ENCODE results near the gene SART3.

The SART3 gene

GRCh38 chr12:108602976-108603704, 42.2 kb upstream of the SART3 start:
- Histone ChIP-seq H3K36me3 (ENCODE audit: control insufficient read depth, insufficient read depth, low read length) (no peaks in the 10 kb centered on the region), H3K4me3 (ENCODE audit: low read length) (no peak overlapping the region), H3K4me1 (ENCODE audit: control insufficient read depth, insufficient read depth, low read length) (no peaks in the 10 kb centered on the region), H3K9me3 (ENCODE audit: control insufficient read depth, low read length) (no peaks in the 10 kb centered on the region), H3K27me3 (ENCODE audit: control insufficient read depth, insufficient read depth, low read length) (peaks cover 5% of the 10 kb centered on the region), H3K9ac (ENCODE audit: low read length) (no peak overlapping the region)

- H3K27me3 ChIP-seq (ENCODE audit: control insufficient read depth, insufficient read depth, low read length): peaks cover 5% of the 10 kb centered on the region
- H3K9ac ChIP-seq (ENCODE audit: low read length): no peak overlapping the region
- no peak overlapping the region for H3K4me3 ChIP-seq (ENCODE audit: low read length)
- H3K9me3 ChIP-seq (ENCODE audit: control insufficient read depth, low read length): no peaks in the 10 kb centered on the region
- no peaks in the 10 kb centered on the region for H3K4me1 ChIP-seq (ENCODE audit: control insufficient read depth, insufficient read depth, low read length)
- no peaks in the 10 kb centered on the region for H3K36me3 ChIP-seq (ENCODE audit: control insufficient read depth, insufficient read depth, low read length)
These were observed 41.3 kb upstream of the SART3 start for GRCh38 chr12:108602209-108602705.

GRCh38 chr12:108600702-108601007, 39.7 kb upstream of the SART3 start:
- Histone ChIP-seq H3K4me1 (ENCODE audit: control insufficient read depth, insufficient read depth, low read length) (no peaks in the 10 kb centered on the region), H3K36me3 (ENCODE audit: control insufficient read depth, insufficient read depth, low read length) (no peaks in the 10 kb centered on the region)

GRCh38 chr12:108599948-108600701, 39.2 kb upstream of the SART3 start:
- peaks cover 5% of the 10 kb centered on the region for H3K27me3 ChIP-seq (ENCODE audit: control insufficient read depth, insufficient read depth, low read length)
- no peak overlapping the region for H3K9ac ChIP-seq (ENCODE audit: low read length)
- no peaks in the 10 kb centered on the region for H3K36me3 ChIP-seq (ENCODE audit: control insufficient read depth, insufficient read depth, low read length)

More at GRCh38 chr12:108600702-108601007, 39.7 kb upstream of the SART3 start:
- H3K4me3 ChIP-seq (ENCODE audit: low read length): no peak overlapping the region
- H3K9ac ChIP-seq (ENCODE audit: low read length): no peak overlapping the region
- peaks cover 5% of the 10 kb centered on the region for H3K27me3 ChIP-seq (ENCODE audit: control insufficient read depth, insufficient read depth, low read length)
- no peaks in the 10 kb centered on the region for H3K9me3 ChIP-seq (ENCODE audit: control insufficient read depth, low read length)

GRCh38 chr12:108599541-108599940, 38.6 kb upstream of the SART3 start:
- no peaks in the 10 kb centered on the region for H3K4me1 ChIP-seq (ENCODE audit: control insufficient read depth, insufficient read depth, low read length)
- no peak overlapping the region for H3K9ac ChIP-seq (ENCODE audit: low read length)
- H3K27me3 ChIP-seq (ENCODE audit: control insufficient read depth, insufficient read depth, low read length): peaks cover 5% of the 10 kb centered on the region
- no peak overlapping the region for H3K4me3 ChIP-seq (ENCODE audit: low read length)
- no peaks in the 10 kb centered on the region for H3K36me3 ChIP-seq (ENCODE audit: control insufficient read depth, insufficient read depth, low read length)
- H3K9me3 ChIP-seq (ENCODE audit: control insufficient read depth, low read length): no peaks in the 10 kb centered on the region

More at GRCh38 chr12:108599948-108600701, 39.2 kb upstream of the SART3 start:
- H3K9me3 ChIP-seq (ENCODE audit: control insufficient read depth, low read length): no peaks in the 10 kb centered on the region
- no peaks in the 10 kb centered on the region for H3K4me1 ChIP-seq (ENCODE audit: control insufficient read depth, insufficient read depth, low read length)
- no peak overlapping the region for H3K4me3 ChIP-seq (ENCODE audit: low read length)

- H3K9ac ChIP-seq (ENCODE audit: low read length): no peak overlapping the region
- no peak overlapping the region for H3K4me3 ChIP-seq (ENCODE audit: low read length)
- peaks cover 5% of the 10 kb centered on the region for H3K27me3 ChIP-seq (ENCODE audit: control insufficient read depth, insufficient read depth, low read length)
- H3K4me1 ChIP-seq (ENCODE audit: control insufficient read depth, insufficient read depth, low read length): no peaks in the 10 kb centered on the region
- no peaks in the 10 kb centered on the region for H3K36me3 ChIP-seq (ENCODE audit: control insufficient read depth, insufficient read depth, low read length)
- H3K9me3 ChIP-seq (ENCODE audit: control insufficient read depth, low read length): no peaks in the 10 kb centered on the region
These were observed 37.7 kb upstream of the SART3 start for GRCh38 chr12:108598553-108599250.

GRCh38 chr12:108597559-108598471, 36.8 kb upstream of the SART3 start, which contains the start of gene TMEM119:
Gene TMEM119, minus strand, starts transcription at chr12:108598084. Its CDS starts 5,701 bp downstream, at chr12:108592383.
- no peak within 1 kb of the TSS for H3K4me3 ChIP-seq (ENCODE audit: low read length)
- H3K9ac ChIP-seq (ENCODE audit: low read length): no peak within 1 kb of the TSS
- peaks cover 5% of the 10 kb centered on the region for H3K27me3 ChIP-seq (ENCODE audit: control insufficient read depth, insufficient read depth, low read length)
- no peaks in the 10 kb centered on the region for H3K9me3 ChIP-seq (ENCODE audit: control insufficient read depth, low read length)
- no peaks in the 10 kb centered on the region for H3K36me3 ChIP-seq (ENCODE audit: control insufficient read depth, insufficient read depth, low read length)
- no peaks in the 10 kb centered on the region for H3K4me1 ChIP-seq (ENCODE audit: control insufficient read depth, insufficient read depth, low read length)

- no peaks in the 10 kb centered on the region for H3K4me1 ChIP-seq (ENCODE audit: control insufficient read depth, insufficient read depth, low read length)
- H3K36me3 ChIP-seq (ENCODE audit: control insufficient read depth, insufficient read depth, low read length): no peaks in the 10 kb centered on the region
- no peaks in the 10 kb centered on the region for H3K9me3 ChIP-seq (ENCODE audit: control insufficient read depth, low read length)
- no peak overlapping the region for H3K4me3 ChIP-seq (ENCODE audit: low read length)
- no peak overlapping the region for H3K9ac ChIP-seq (ENCODE audit: low read length)
- peaks cover 5% of the 10 kb centered on the region for H3K27me3 ChIP-seq (ENCODE audit: control insufficient read depth, insufficient read depth, low read length)
These were observed 36.0 kb upstream of the SART3 start for GRCh38 chr12:108596854-108597558.

GRCh38 chr12:108595711-108596647, 35.0 kb upstream of the SART3 start:
- Histone ChIP-seq H3K4me1 (ENCODE audit: control insufficient read depth, insufficient read depth, low read length) (no peaks in the 10 kb centered on the region), H3K36me3 (ENCODE audit: control insufficient read depth, insufficient read depth, low read length) (no peaks in the 10 kb centered on the region), H3K9ac (ENCODE audit: low read length) (no peak overlapping the region), H3K9me3 (ENCODE audit: control insufficient read depth, low read length) (no peaks in the 10 kb centered on the region), H3K27me3 (ENCODE audit: control insufficient read depth, insufficient read depth, low read length) (peaks cover 5% of the 10 kb centered on the region), H3K4me3 (ENCODE audit: low read length) (no peak overlapping the region)

- H3K4me1 ChIP-seq (ENCODE audit: control insufficient read depth, insufficient read depth, low read length): no peaks in the 10 kb centered on the region
- H3K9me3 ChIP-seq (ENCODE audit: control insufficient read depth, low read length): no peaks in the 10 kb centered on the region
- peaks cover 5% of the 10 kb centered on the region for H3K27me3 ChIP-seq (ENCODE audit: control insufficient read depth, insufficient read depth, low read length)
- no peaks in the 10 kb centered on the region for H3K36me3 ChIP-seq (ENCODE audit: control insufficient read depth, insufficient read depth, low read length)
- no peak overlapping the region for H3K4me3 ChIP-seq (ENCODE audit: low read length)
- H3K9ac ChIP-seq (ENCODE audit: low read length): no peak overlapping the region
These were observed 34.2 kb upstream of the SART3 start for GRCh38 chr12:108594960-108595710.

Data from mucosa of stomach (tissue), 1 donor.